Adipose tissue (tissue), 3 donors: ENCODE results near the gene GMIP. TPM values are rescaled to one million over a fixed set of nuclear protein-coding genes. Genes with fewer than 3 reads are reported as not detected.

ENCODE experiments used
- H3K27ac ChIP-seq: one replicate; pipeline ENCODE4 v1.5.1; 2013; ENCODE audit warnings: low read depth, low read length
- WGBS, 3 donors: extraction: QIAGEN DNeasy Blood & Tissue Kit; methylation state at CpG; one replicate each; pipeline ENCODE4 v1.1.7; 2013; 5-methylcytosine and 5-hydroxymethylcytosine counted together
- polyA plus RNA-seq, 3 donors: library from polyadenylated mRNA; stranded (reverse); fragments of 200-250 nt; gene quantifications; one replicate each; pipeline ENCODE4 v1.2.3, GENCODE V29; 2013
- donor health status: healthy with polysubstance abuse.
- donor health status: Bipolar disorder and iron deficiency.
- donor health status: healthy.

GMIP gene
- polyA plus RNA-seq, 3 donors, result 4.9 to 10.7 (median 6.6) TPM

DNA sequence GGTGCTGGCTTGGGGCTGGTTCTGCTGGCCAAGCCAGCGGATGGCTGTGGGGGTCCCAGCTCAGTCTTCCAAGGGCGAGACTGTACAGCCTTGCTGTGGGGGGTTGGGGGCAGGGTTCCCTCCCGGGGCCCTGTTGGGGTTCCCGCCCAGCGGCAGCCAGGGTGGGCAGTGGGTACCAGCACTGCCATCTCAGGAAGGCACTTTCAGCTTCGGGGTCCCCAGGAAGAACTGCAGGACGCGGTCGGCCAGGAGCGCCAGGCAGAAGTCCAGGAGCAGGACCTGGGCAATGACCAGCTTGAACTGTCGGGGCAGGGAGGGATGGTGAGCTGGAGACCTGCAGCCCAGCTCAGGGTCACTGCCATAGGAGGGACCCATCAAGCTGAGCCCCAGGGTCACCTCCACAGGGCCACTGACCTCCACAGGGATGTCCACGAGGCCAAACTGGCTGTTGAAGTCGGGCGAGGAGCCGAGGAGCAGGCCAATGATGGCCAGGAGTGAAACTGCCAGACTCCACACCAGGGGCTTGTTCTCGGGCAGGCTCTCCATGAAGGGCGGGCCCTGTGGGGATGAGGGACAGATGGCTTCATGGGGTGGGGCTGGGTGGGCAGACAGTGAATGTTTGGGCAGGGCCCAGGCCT, 1.9 kb upstream of the GMIP start:
- WGBS, 3 donors, result 90 to 95% (median 93%) methylated on average over 17 of the region's 17 CpGs
- H3K27ac ChIP-seq, result no peak overlapping the region

DNA sequence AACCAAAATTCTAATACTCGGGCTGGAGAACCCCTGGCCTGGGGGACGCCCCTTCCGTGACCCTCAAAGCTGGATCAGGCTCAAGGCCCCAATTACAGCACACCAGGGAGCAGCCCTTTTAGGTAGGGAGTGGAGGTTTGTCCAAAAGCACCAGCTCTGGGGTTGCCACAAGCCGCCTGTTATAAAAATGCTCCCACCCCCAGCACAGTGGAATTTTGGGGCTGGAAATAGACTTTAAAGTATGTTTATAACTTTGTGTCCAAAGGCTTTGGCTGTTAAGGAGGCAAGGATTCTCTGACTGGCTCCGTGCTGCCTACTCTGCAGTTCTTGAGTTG, 564 bp upstream of the GMIP start:
- 25 to 26% (median 25%) methylated on average over 5 of the region's 5 CpGs for WGBS, 3 donors
- H3K27ac ChIP-seq, result no peak overlapping the region

DNA sequence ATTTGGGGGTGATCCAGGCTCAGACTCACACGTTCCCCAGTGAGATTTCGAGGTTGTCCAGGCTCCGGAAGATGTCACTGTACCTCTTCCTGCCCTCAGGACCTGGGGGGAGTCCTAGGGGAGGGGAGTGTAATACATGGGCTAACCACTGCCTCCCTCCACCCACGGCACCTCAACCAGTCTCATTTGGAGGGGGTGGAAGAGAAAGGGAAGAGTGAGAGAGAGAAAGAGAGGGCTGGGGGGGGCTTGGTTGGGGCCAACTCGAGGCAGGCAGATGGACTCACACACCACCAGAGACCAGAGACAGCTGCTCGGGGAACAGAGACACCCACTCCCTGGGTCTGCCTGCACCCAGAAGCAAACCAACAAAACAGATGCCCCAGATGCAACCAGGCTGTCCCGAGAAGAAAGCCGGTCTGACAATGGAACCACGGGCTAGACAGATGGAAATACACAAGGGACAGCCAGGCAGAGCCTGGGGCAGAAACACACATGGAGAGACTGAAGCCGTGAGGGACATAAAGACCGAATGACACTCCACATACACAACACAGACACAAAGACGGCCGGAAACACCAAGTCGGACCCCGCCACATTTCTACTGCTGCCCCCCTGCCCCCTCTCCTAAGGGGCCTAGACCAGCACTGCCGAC, 825 bp downstream of the GMIP start:
- H3K27ac ChIP-seq, result no peak overlapping the region
- WGBS, 3 donors, result 18 to 27% (median 20%) methylated on average over 16 of the region's 16 CpGs

- H3K27ac ChIP-seq, result no peak overlapping the region
- WGBS, 3 donors, result 61 to 87% (median 85%) methylated on average over 35 to 53 of the region's 53 CpGs
These were observed 5.8 kb downstream of the GMIP start for GRCh38 chr19:19637523-19638251.

GRCh38 chr19:19637186-19637522, 6.3 kb downstream of the GMIP start:
- no peak overlapping the region for H3K27ac ChIP-seq
- WGBS, 3 donors, result 66 to 90% (median 79%) methylated on average over 27 of the region's 27 CpGs

DNA sequence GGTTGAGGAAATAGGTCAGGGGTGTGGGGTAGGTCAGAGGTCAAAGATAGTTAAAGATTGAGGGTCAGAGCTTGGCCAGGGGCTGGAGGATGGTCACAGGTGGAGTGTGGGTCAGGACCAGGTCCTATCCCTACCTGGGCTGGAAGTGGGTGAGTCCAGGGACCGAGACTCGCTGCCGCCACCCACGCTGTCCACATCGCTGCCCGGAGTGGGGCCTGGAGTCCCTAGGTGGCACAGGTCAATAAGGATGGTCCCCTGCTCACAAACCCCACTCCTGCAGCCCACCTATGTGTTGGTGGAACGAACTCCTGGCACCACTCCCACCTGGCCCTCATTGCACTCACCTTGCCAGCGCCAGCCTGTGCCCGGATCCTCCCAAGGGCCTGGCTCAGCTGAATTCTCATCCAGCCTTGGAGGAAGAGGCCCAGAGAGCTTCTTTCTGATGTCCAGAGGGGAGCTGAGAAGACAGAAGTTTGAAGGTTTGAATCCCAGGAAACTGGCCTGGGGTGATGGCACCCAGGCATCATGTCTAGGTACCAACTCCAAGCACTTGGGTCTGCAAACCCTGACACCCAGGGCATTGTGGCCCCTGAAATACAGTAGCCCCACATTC, 6.8 kb downstream of the GMIP start:
- no peak overlapping the region for H3K27ac ChIP-seq
- WGBS, 3 donors, result 95 to 97% (median 96%) methylated on average over 9 of the region's 9 CpGs

DNA sequence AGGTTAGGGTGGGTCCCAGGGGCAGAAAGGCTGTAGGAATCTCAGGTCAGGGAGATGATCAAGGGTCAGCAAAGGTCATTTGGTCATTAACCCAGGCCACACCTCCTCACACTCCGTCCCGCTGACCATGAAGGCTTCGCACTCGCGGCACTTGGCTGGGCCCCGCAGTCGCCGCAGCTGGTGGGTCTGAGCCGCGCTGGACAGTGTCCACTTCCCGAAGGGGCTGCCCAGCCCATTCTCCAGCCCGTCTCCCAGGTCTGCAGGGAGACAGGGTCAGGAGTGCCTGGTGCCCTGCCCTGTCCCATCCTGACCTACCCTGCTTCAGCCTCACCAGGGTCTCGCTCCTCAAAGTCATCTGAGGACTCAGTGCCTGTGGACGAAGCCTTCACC, 8.1 kb downstream of the GMIP start:
- no peak overlapping the region for H3K27ac ChIP-seq
- 97 to 99% (median 99%) methylated on average over 14 of the region's 14 CpGs for WGBS, 3 donors

DNA sequence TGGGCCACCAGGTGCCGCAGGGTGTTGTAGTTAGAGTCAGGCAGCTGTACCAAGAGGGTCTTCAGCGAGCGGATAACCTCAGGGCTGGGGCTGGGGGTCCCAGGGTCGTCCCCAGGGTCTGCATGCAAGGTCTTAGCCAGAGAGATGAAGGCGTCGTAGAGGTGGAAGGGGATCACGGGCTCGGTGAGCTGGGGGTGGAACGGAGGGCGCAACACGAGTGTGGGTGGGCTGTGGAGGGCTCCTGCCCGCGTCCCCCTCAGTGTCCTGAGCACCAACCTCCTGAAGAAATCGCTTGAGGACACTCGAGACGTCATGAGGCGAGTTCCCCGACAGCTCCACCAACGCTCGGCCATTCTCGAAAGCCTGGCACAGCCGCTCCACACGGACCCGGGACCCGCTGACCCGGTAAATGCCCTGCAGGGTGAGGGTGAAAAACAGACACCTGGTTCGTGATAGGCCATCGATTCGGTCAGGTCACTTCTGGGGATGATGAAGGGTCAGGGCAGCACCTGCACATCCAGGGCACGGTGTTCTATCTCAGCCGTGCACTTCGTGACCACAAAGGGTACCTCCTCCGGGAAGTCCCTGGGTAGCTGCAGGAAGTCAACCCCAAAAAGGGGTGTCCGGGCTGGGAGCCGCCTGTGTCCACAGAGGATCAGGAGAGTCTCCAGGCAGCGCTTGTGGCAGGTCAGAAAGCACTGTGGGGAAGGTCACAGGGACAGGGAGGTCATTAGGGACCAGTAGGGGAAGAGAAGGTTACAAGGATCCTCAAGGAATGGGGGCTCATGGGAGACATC, 8.7 kb downstream of the GMIP start:
- WGBS, 3 donors, result 95 to 96% (median 95%) methylated on average over 33 to 36 of the region's 36 CpGs
- H3K27ac ChIP-seq, result no peak overlapping the region

DNA sequence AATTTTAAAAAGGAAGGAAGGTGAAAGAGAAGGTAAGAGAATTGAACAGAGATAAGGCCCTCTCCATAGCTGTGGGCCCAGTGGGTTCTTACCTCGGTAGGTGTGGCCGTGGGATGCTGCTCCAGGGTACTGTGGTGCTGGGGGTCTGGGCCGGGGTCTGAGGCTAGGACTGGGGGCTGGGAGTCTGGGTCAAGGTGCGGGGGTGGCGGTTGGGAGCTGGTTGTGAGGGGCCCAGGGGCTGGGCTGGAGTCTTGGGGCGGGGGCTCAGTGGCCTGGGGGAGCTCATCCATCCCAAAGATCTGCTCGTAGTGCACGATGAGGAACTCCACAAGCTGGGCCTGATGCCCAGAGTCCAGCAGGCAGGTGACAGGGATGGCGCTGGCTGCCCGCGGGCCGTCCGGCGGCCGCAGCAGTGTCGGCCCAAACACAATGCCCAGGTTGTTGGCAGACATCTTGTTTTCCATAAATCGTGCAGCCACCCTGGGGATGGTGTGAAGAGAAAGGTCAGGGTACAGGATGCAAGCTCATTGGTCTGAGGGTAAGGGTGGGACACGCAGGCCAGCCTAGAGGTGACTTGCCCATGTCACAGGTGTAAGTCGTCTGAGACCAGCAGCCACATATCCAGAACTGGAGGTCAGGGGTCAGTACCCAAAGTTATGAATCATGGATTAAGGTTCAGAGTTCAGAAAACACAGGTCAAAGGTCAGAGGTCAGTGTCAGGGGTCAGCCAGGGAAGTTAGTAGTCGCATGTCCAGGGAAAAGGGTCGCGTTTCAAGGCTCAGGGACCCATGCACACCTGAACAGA, 9.5 kb downstream of the GMIP start:
- no peak overlapping the region for H3K27ac ChIP-seq
- 95 to 96% (median 96%) methylated on average over 20 to 22 of the region's 22 CpGs for WGBS, 3 donors

GRCh38 chr19:19632661-19633060, 10.8 kb downstream of the GMIP start:
- H3K27ac ChIP-seq, result no peak overlapping the region
- WGBS, 3 donors, result 82 to 88% (median 87%) methylated on average over 5 of the region's 5 CpGs

DNA sequence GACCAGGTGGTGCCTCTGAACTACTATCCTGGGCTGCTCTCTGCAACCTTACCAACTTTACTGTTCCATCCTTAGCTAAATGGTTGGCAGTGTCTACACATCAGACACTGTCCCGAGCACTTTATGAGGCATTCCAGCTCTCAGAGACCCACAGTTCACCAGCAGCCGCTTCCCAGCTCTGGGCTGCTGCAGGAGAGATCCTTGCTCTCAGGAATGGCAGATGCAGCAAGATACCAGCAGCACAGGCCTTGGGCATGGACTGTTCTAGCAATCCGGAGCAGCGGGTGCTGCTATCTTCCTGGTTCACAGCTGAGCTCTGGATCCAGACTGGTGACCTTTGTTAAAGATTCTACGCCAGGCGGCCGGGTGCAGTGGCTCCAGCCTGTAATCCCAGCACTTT, 12.1 kb downstream of the GMIP start:
- 88 to 92% (median 91%) methylated on average over 7 of the region's 7 CpGs for WGBS, 3 donors
- no peak overlapping the region for H3K27ac ChIP-seq

DNA sequence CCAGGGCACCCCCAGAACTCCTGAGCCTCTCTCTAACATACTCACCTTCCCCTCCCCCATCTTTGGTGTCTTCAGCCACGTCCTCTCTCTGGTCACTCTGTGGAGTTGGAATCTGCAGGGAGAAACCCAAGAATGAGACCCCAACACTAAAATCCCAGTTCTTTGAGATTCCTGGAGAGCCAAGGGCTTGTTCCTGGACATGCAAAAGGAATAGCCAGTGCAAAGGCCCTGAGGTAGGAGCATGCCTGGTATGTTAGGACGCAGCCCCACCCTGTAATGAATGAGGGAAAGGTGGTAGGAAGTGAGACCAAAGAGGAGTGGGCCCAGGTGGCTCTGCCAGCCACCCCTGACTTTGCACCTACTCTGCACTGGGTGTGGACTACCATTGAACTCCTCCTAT, 13.0 kb downstream of the GMIP start:
- no peak overlapping the region for H3K27ac ChIP-seq
- WGBS, 3 donors, result 92 to 96% (median 94%) methylated on average over 2 of the region's 2 CpGs

DNA sequence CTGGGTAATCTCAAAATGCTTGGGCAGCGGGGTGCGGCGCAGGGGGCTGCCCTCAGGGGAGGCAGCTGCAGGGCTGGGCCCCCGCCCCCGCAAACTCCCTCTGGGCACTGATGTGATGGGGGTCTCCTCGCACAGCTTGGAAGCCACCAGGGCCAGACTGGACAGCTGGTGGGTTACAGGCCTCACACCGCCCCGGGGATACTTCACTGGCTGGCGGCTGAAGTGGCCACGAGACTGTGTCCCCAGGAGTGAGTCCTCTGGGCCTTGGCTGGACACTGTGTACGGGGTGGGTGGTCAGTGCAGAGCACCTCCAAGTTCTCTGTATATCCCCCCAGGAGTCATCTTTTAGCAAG, 13.4 kb downstream of the GMIP start:
- 97 to 100% (median 99%) methylated on average over 10 to 11 of the region's 11 CpGs for WGBS, 3 donors
- H3K27ac ChIP-seq, result no peak overlapping the region

GRCh38 chr19:19628501-19629134, 14.8 kb downstream of the GMIP start:
- WGBS, 3 donors, result 5 to 16% (median 15%) methylated on average over 47 to 51 of the region's 51 CpGs
- H3K27ac ChIP-seq, result no peak overlapping the region

DNA sequence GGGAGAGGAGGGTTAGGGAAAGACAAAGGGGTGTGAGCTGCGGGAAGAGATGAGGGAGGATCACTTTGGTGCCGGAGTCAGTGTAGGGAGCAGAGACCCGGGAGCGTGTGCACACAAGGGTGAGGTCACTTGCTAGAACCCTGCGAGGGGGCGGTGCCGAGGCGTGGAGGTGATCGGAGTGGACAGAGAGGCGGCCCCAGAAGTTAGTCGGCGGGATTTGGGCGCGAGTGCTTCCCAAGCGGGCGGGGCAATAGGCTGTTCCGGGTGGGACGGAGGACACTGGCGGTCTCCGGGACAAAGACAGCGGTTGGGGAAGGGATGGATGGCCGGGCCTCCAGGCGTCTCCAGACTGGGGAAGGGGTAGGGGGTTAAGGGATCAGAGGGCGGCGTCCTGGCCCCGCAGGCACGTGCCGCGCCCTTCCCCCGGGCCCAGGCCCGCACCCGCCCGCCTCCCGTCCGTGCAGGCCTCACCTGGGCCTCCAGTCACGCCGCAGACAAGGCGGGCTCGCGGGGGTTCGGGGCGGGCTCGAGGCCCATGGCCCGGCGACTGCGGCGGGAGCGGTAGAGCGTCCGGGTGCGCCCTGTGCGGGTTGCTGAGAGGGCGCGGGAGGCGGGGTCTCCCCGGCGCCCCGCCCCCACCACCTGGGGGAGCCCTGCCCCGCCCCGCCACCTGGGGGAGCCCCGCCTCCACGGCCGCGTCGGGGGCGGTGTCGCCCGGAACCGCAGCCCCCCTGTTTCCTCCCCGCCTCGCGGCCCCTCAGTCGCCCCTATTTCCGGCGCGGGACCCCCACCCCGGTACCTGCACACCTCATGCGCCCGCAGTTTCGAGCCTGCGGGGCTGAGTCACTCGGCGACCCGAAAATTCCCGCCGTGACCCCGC, 15.6 kb downstream of the GMIP start, which contains the start of gene LPAR2:
Gene LPAR2, minus strand, starts transcription at position 600 of the 880 bp plus-strand sequence. CDS start 945 bp downstream, outside the sequence.
- WGBS, 3 donors, result 1 to 2% (median 2%) methylated on average over 62 to 83 of the region's 87 CpGs
- no peak within 1 kb of the TSS for H3K27ac ChIP-seq
